IPS-NIHi11 (cell line): ENCODE data around the gene SLC15A1.
A peak's percentile ranks its signal among the peaks of the same experiment; 100 is the strongest.

Source experiments
- DNase-seq: peaks from one replicate; pipeline ENCODE4 v3.0.0; 2012; ENCODE audit warnings: mixed read lengths, low spot score

SLC15A1 gene

GRCh38 chr13:98697791-98698190, 54.7 kb downstream of the SLC15A1 start:
- no peak for DNase-seq

- no peak for DNase-seq
Observed at GRCh38 chr13:98693756-98694155, 58.7 kb downstream of the SLC15A1 start.

GRCh38 chr13:98691360-98691759, 61.1 kb downstream of the SLC15A1 start:
- no peak for DNase-seq

GRCh38 chr13:98690348-98691022, 62.0 kb downstream of the SLC15A1 start:
- DNase-seq: no peak

DNA sequence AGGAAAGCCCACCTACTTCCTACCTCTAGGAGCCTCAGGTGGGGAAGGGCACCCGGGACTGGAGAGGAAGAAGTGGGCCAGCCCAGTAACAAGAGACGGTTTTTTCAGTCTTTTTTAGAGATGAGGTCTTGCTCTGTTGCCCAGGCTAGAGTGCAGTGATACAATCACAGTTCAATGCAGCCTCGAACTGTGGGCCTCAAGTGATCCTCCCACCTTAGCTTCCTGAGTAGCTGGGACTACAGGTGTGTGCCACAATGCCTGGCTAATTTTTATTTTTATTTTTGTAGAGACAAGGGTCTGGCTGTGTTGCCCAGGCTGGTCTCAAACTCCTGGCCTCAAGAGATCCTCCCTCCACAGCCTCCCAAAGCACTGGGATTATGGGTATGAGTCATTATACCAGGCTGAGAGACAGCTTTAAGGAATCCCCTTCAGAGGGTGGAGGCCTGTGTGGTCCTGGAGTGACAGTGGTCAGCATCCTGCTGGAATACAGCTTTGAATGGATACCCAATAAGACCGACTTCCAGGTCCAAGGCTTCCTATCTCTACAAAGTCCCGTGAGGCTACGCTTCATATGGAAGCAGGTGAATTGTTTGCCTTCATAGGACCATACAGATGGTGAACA, 63.0 kb downstream of the SLC15A1 start:
- DNase-seq: no peak

DNA sequence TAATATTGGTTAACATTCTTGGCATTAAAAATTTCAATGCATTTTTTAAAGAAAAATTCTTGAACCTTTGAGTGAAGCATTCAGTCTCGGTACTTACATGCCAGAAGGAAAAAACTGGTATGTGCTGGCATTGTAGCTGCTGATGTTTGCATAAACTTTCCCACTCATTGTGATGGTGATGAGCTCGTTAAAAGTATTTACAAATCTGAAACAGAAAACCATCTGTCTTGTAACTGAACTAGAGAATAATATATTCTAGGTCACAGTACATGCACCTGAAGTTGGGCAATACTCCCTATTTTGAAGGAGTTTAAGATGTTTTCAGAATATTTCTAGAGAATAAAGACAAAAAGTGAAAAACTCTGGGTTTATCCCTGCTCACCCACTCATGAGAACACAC, 64.1 kb downstream of the SLC15A1 start:
- no peak for DNase-seq

- no peak for DNase-seq
Observed at GRCh38 chr13:98687319-98687718, 65.2 kb downstream of the SLC15A1 start.

- no peak for DNase-seq
Observed at GRCh38 chr13:98686270-98686669, 66.2 kb downstream of the SLC15A1 start.

GRCh38 chr13:98685146-98685545, 67.3 kb downstream of the SLC15A1 start:
- no peak for DNase-seq

DNA sequence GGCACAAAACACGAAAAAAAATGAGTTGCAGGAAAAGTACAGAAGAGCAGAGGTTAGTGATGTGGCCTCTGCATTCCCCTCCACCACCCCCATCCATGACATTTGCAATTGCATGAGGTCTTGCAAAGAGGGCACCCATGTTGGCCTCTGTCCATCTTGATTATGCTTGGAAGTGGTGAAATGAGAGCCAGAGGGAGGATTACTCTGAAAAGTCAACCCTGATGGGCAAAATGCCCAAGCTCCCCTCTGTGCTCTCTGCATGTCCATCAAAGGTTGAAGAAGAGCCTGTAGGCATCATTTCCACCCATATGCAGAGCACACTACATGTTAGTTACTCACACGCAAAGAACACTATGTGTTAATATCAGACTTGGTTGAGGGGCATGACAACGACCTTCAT, 71.4 kb downstream of the SLC15A1 start:
- no peak for DNase-seq

DNA sequence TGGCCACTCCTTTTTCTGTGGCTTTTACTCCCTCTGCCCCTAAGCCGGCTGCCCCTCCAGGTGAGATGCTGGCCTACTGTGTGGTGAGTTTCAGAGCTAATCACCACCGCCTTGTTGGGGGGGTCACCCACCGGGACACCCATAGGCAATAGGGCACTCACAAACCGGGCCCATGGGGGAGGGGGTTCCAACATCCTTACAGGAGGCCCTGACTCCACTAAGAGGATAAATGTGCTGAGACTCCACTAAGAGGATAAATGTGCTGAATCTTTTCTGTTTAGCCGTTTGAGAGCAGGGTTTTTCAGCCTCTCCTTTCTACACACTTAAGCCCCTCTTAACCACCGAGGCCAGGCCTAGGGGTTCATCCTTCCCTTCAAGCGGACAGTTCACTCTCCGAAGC, 73.7 kb downstream of the SLC15A1 start:
- no peak for DNase-seq

DNA sequence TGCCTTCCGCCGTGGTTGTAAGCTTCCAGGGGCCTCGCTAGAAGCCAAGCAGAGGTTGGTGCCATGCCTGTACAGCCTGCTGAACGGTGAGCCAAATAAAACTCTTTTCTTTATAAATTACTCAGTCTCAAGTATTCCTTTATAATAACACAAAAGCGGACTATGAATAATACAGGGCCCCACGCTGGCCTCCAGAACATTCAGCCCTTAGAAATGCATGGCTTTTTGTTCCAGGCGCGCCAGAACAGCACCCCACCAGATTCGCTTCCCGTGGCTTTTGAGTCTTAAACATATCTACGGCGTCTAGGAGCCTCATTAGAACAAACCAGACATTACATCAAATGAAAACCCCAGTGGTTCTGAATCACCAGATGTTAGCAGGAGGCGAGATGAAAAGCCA, 75.1 kb downstream of the SLC15A1 start:
- no peak for DNase-seq

DNA sequence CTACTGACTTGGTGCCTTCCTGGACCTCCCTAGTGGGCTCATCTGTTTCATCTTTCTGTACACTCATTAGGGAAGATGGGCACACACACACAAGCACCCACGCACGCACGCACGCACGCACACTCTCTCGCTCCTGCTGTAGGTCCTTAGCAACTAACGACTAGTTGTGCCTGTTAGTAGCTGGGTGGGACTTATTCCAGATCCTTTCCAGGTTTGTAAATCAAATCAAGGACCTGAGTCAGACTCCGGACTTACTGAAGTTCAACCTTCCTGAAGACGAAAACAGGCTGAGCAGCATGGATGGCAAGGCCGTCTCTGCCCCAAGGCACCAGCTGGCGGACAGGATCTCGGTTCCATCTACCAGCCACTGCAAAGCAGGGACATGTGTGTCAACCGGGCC, 76.2 kb downstream of the SLC15A1 start:
- DNase-seq: no peak

DNA sequence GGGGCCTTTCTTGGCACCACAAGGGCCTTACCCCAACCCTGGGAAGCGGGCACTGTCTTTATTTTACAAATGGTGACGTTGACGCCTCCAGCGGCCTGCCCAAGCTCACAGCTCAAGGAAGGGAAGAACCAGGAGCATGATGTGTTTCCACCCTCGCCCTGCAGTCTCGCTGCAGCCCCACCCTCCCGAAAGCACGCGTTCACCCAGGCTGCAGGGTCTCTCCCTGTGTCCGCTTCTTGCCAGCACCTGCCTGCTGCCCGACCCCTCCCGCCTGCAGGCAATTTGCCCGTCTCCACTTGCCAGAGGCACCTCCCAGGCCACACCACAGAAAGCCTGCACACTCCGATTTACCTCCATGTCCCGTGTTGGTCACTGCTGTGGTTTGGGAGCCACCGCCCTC, 76.6 kb downstream of the SLC15A1 start:
- no peak for DNase-seq

DNA sequence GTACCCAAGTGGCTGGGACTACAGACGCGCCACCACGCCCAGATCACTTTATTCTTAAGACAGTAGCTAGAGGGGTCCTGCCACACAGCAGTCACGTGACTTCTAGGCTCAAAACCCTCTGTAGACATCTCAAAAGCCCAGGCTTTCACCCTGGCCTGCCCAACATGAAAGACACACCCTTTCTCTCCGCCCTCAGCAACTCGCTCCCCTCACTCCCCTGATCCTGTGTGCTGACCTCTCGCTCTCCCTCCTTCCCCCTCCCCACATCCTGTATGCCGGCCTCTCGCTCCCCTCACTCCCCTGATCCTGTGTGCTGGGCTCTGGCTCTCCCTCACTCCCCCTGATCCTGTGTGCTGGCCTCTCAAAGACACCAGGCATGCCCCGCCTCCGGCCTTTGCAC, 77.4 kb downstream of the SLC15A1 start:
- DNase-seq: peak; percentile 26

- peak; percentile 87 for DNase-seq
Observed at GRCh38 chr13:98672947-98673613, 79.4 kb downstream of the SLC15A1 start.

- DNase-seq: no peak
Observed at GRCh38 chr13:98668155-98668554, 84.3 kb downstream of the SLC15A1 start.

- no peak for DNase-seq
Observed at GRCh38 chr13:98665638-98665995, 86.9 kb downstream of the SLC15A1 start.

- DNase-seq: no peak
Observed at GRCh38 chr13:98664924-98665637, 87.4 kb downstream of the SLC15A1 start.

- DNase-seq: no peak
Observed at GRCh38 chr13:98664510-98664909, 88.0 kb downstream of the SLC15A1 start.

DNA sequence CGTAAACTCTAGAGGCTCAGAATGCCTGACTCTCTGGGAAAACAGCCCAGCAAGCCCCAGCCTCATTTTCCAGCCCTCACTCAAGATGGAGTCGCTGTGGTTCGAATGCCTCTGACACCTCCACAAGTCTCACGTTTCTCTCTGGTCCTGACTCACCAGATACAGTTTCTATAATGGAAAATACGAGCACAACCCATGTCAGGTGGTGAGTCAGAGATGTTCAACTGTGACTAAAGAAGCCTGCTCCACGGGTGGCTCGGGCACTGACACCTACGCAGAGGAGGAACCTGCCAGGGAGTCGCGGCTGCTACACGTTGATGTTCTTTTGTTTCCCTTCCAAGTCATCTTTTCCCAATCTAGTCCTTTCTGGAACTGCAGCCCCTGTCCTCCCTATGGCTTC, 88.4 kb downstream of the SLC15A1 start:
- no peak for DNase-seq

GRCh38 chr13:98658131-98658530, 94.3 kb downstream of the SLC15A1 start:
- DNase-seq: no peak

DNA sequence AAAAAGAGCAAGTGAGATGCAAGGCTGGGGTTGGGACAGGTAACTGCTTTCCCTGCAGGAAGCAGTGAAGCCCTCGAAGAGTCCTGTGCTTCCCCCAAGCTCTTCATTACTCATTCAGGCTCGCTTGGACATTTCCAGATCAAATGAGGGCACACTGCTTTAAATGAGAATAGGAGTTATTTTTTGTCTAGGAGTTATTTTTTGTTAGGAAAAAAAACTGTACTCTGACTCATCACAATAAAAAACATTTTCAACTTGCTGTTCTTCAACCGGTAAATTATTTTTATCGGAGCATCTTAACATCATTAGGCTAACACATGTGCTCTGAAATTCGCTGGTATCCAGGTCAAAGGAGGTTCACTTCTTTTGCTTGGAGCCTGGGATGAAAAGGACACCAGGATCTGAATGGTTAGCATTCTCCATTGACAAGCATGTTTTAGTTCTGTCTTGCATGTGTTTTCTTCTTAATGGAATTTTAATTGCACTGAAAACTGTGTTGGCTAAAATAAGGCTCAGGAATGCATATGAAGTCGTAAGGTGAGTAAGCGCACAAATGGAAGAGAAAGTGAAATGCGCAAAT, 94.9 kb downstream of the SLC15A1 start:
- DNase-seq: no peak
